HL-60/S4 (cell line): ENCODE data around the gene IDE.
"Not testable (repeated sequence)": the region's sequence is repeated elsewhere in the genome, so short reads cannot be mapped to it uniquely, and the experiment has no call there.

Experiments used
- in situ Hi-C: fragments of 300-500 bp; cut with MboI; formaldehyde crosslinking; loops from 2 replicates; pipeline ENCODE4 v1.14.3; 2022; ENCODE audit warnings: low sequenced_read_pairs

Gene IDE

DNA sequence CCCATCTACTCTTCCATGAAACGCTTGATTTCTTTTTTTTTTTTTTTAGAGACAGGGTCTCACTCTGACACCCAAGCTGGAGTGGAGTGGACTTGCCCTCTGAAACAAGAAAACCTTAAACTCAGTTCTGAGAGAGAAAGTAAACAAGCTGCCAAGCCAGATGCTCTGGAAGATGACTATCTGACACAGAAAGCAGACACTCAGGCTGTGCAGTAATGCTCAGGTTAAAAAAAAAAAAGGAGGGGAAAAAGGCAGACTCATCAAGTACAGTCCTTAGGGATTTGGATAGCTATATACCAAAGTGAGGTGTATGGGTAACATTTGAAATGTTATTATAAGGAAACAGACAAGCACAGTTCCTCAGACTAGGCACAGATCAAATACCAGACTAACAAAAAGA lies 80.5 kb downstream of the IDE start:
- in situ Hi-C loops, result no loop called here

DNA sequence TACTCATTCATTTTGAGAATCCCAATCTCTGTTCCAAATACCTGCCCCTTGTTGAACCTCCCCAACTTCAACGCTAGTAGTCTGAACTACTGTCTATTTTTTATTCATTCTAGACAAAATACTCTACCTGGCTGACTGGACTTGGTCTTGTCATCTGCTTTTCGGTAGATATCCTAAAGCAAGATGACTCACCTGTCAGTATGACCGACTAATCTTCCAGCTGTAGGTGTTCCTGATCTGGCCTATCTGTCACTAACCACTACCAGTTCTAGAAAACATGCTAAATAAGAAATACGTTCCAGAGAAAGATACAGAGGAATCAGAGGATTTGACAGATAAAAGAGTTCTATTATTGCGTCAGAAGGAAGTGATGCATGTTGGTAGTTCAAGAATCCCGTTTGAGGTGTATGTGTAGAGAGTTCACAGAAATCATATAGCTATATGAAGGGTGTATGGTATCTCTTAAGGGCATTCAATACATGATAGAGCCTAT lies 81.1 kb downstream of the IDE start:
- in situ Hi-C loops, result no loop called here

DNA sequence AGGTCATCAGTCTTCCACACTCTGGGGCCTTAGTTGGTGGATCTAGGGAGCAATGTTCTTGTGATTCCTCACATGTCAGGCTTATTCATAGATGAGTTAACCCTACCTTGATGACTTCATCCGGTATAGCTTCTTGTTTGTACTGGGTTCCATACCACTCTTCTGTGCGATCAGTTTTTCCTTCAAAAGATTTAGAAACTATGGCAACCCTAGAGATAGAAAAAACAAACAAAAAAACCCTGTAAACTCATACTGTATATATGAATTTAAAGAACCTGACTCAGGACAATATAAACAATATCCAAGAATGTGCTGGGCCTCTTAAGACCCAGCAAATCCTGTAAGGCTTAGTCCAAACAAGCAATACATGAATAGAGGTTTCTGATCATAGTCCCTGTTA lies 83.5 kb downstream of the IDE start:
- in situ Hi-C loops, result no loop called here

DNA sequence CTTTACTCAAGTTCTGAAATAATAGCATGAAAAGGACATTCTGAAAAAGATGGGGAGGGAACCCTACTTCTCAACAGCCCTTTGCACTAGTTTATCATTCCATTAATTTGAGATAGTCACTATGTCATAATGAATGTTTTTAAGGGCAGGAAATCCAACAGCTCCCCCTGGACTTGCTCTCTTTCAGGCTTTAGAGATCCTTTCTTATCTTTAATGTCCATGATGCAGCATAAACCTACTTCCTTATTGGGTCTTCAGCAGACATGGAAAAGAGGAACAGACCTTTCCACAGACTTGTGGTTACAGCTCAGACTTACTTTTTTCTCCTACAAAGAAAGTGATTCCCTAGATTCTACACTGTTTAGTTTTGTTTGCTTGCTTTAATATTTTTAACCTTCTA lies 87.3 kb downstream of the IDE start:
- in situ Hi-C loops, result no loop called here

DNA sequence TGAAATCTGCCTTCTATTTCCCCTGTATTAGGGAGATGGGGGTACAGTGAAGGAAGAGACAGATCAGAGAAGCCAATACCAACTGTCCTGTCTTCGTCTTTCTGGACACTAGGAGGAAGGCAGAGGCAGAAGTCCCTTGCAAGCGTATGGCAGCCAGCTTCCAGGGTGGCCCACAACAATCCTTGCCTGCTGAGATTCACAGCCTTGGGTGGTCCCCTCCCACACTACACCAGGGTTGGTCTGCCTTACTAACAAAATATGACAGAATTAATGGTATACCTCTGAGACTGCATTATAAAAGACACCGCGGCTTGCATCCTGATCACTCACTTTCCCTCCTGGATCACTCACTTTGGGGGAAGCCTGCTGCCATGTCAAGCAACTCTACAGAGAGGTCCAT lies 90.4 kb downstream of the IDE start:
- in situ Hi-C loops, result no loop called here

DNA sequence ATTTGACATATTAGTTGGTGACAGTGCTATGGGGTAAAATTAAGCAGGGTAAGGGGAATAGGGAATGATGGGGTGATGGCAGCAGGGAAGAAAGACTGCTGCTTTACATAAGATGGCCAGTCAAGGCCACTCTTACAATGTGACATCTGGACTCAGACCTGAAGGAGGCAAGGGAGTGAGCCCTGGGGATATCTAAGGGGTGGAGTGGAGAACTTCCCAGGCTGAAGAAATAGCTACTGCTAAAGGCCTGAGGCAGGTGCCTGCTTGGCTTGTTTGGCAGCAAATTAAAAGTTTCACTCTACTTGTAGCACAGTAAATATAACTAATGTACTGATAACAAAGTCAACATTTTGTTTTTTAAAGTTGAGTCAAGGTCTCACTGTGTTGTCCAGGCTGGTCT lies 93.5 kb downstream of the IDE start:
- in situ Hi-C loops, result no loop called here

DNA sequence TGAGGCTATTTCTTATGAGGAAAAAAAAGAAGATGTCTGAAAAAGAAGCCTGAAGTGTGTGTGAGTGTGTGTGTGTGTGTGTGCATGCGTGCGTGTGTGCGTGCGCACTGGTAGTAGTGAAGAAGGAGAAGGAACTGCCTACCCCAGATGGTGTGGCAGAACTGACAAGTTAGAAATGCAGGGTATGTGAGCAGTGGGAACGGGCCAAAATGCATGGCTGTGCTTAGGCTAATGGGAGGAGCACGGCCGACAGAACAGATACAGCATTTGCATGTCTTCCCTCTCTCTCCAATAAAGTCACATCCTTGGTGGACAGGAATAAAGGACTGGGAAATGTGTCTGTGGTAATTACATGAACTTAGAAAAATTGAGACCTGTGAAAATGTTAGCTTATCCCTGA lies 94.3 kb downstream of the IDE start:
- in situ Hi-C loops, result no loop called here

DNA sequence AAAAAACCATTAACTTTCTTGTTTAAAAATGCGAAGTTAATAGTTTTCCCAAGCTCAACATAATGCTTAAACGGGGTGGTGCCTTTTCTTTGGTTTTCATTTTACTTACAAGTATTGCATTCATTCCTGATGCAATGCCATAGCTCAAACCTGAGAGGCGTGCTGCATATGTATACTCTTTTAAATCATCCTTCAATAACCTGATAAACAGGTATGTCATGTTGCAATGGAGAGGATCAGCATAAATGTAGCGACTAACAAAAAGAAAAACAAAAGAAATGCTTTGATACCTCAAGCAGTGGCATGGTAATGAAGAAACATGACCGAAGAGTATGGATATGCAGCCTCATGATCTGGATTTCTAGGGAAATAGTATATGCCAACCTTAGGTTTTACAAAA lies 95.4 kb downstream of the IDE start:
- in situ Hi-C loops, result no loop called here

DNA sequence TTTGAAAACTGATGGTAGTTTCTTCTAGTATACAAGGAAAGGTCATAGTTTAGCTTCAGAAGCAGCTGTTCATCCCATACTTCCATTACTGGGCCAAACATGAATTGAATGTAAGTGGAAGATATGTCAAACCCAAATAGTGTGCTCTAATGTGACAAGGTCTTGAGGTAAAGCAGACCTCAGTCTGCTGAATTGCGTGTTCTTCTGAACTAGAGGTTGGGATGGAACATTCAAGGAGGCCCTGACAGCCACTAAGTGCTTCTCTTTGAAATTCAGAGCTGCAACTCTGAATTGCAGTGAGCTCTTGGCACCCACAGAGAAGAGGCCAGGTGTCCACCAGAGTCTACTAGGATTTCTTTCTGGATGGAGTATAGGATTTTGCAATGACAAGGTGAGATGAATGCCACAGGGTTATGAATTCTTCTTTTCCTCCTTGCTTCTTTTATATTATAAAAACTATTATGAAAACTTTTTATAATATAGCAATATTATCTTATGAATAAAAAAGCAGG lies 98.5 kb downstream of the IDE start:
- in situ Hi-C loops, result no loop called here

DNA sequence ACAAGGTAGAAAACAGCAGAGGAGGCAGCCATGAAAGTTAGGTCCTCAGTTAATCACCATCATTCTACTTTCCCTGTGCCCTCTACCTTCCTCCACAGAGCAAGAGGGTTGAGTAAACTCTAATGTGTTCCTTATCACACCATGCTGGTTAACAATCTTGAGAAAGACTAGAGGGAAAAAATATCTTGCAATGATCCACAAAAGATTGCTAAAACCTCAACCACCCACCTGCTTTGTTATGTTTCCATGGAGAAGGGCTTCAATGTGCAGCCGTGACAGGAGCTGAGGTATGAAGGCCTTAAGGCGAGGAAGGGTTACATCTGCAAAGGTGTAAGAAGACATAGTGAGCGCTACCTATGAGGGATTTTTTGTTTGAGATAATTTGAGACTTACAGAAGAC lies 103.9 kb downstream of the IDE start:
- in situ Hi-C loops, result no loop called here

DNA sequence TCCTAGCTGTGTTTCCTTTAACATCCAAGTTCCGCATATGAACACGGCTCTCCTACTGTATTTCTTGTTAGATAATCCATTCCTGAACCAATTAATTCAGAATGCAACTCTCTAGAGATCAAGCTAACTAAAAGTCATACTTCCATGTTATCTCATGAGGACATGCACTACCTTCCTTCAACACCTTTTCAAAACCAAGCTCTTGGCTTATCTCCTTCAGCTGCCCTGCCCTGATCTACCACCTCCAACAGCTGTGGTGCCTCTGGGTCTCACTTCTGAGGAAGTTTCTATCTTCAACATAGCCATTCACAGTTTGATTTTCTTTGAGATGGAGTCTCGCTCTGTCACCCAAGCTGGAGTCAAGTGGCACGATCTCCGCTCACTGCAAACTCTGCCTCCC lies 109.5 kb downstream of the IDE start:
- in situ Hi-C loops, result no loop called here

DNA sequence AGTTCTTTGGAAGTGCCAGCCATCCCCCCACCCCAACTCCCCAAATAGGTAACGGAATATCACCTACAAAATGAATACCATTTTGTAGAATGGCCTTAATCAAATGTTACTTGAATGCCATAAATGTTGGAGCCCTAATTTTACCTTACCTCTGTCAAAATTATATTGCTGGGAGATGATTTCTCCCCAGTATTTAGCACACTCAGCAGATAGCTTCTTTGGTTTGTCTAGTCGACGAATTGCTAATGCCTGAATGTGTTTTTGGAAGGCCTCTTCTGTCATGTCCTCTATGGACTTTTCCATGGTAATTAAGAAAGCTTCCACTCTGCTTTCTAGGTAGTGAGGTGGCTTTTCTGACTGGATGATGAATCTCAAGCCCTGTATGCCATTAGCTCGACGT lies 110.3 kb downstream of the IDE start:
- in situ Hi-C loops, result no loop called here

DNA sequence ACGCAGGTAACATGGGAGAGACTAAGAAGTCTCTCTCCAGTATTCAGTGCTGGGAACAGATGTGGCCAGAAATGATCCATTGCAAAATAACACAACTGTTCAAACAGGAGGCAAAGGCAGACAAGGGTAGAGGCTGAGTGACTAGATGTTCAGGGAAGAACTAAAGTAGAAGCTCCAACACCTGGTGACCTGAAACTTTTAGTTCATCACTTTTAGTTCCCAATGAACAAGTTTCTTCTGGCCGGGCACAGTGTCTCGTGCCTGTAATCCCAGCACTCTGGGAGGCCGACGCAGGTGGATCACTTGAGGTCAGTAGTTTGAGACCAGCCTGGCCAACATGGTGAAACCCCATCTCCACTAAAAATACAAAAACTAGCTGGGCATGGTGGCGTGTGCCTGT lies 118.9 kb downstream of the IDE start:
- in situ Hi-C loops, result not testable (repeated sequence)

DNA sequence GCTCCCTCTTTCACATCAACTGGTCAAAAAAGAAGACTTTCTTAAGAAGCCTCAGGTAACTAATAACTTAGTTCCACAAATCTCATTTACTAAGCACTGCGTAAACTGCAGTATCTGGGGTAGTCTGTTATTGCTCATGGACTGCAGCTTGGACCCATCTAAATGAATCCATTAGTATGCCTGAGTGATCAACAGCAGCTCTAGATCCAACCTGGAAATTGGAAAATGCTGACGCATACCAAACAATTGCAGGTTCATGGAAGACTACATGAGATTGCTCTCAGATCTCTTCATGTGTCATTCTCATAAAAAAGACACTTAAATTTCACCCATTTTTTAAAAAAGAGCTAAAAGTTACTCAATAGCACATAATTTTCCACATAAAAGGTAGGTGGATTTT lies 121.6 kb downstream of the IDE start:
- in situ Hi-C loops, result no loop called here

DNA sequence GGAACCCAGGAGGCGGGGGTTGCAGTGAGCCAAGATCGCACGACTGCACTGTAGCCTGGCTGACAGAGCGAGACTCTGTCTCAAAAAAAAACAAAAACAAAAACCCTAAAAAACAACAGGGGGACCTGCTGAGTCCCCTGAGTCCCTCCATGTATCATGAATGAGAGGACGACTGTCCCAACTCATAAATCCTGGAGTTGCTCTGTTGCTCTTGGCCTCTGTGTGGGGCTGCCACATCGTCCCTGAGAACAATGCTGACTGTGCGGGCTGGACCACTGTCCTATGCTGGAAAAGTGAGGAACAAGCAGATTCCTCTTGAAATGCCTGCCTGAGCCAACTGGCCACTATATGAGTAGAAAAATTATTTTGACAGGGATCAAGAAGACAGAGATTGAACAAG lies 122.5 kb downstream of the IDE start:
- in situ Hi-C loops, result no loop called here

DNA sequence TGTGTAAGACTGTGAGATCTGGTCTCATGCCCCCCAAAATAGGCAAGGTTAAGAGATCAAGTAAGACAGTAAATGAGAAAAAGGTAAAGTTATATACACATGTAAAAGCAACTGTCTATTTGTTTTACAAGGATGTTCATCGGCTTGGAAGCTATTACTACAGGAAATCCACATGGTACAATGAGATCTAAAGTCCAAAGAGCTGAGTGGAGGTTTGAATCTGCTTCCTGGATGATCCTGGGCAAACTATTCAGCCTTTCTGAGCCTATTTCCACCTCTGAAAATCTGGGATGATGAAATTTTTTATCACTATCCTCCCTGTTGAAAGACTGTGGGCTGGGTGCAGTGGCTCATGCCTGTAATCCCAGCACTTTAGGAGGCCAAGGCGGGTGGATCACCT lies 123.0 kb downstream of the IDE start:
- in situ Hi-C loops, result no loop called here

DNA sequence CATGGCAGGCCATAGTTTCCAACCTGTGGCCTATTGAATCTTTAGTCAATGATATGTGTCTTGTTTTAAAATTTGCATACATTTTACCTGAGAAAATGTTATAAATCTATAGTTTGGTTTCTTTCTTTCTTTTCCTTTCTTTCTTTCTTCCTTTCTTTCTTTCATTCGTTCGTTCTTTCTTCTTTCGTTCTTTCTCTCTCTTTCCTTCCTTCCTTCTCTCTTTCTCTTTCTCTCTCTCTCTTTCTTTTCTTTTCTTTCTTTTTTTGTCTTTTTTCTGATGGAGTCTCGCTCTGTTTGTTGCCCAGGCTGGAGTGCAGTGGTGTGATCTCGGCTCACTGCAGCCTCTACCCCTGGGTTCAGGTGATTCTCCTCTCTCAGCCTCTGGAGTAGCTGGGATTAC lies 133.3 kb downstream of the IDE start:
- in situ Hi-C loops, result no loop called here

DNA sequence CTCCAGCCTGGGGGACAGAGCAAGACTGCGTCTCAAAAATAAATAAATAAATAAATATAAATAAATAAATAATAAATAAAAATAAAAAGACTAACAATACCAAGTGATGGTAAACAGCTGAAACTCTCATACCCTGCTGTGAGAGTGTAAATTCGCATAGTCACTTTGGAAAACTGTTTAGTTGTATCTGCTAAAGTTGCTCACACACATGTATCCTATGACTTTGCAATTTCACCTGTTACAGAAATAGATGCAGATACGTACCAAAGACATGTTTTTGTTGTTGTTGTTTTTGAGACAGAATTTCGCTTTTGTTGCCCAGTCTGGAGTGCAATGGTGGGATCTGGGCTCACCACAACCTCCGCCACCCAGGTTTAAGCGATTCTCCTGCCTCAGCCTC lies 135.7 kb downstream of the IDE start:
- in situ Hi-C loops, result loop anchor here (10.0 kb wide), 1 partner anchor 353 kb away; no protein-coding TSS in a partner anchor

DNA sequence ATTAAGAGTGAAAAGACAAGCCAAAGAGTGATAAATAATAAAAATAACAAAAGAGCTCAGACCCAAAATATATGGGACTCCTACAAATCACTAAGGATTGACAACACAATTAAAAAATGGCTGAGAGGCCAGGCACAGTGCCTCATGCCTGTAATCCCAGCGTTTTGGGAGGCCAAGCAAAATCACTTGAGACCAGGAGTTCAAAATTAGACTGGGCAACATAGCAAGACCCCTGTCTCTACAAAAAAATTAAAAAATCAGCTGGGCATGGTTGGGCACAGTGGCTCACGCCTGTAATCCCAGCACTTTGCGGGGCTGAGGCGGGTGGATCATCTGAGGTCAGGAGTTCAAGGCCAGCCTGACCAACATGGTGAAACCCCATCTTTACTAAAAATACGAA lies 137.3 kb downstream of the IDE start:
- in situ Hi-C loops, result loop anchor here (10.0 kb wide), 1 partner anchor 352 kb away; no protein-coding TSS in a partner anchor

DNA sequence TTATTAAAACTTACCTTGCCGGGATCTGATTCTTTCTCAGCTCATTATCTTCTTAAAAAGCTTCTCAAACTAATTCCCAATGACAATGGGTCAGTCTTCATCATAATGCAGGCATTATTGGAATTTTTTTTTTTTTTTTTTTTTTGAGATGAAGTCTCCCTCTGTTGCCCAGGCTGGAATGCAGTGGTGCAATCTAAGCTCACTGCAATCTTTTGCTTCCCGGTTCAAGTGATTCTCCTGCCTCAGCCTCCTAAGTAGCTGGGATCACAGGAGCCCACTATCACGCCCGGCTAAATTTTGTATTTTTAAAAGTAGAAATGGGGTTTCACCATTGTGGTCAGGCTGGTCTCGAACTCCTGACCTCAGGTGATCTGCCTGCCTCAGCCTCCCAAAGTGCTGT lies 137.8 kb downstream of the IDE start:
- in situ Hi-C loops, result loop anchor here (10.0 kb wide), 1 partner anchor 351 kb away; no protein-coding TSS in a partner anchor

DNA sequence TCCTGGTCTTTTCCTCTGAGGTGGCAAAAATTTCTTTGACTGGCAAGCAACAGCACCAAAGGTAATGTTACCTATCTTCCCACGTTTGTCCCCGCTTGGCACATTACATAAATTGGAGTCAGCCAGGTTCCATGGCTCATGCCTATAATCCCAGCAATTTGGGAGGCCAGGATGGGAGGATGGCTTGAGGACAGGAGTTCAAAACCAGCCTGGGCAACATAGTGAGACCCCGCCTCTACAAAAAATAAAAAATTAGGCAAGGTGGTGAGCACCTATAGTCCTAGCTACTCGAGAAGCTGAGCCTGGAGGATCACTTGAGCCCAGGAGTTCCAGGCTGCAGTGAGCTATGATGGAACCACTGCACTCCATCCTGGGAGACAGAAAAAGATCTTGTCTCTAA lies 139.5 kb downstream of the IDE start:
- in situ Hi-C loops, result loop anchor here (10.0 kb wide), 1 partner anchor 350 kb away; no protein-coding TSS in a partner anchor

DNA sequence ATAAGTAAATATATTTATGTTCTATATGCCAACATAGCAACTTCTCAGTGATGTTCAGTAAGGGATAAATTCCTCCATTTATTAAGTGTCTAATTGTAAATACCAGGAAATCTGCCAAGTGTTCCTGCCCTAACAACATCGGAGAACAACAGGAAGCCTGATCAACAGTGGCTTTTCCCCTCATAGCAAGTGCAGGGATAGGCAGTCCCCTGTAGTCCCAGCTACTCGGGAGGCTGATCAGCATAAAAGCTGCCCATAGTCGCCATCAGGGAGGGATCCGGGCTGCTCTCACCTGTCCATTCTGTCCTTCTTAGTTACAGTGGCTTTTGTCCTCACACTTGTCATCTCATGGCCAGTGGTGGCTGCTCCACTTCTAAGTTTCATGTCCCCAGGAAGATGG lies 141.3 kb downstream of the IDE start:
- in situ Hi-C loops, result loop anchor here (10.0 kb wide), 1 partner anchor 348 kb away; no protein-coding TSS in a partner anchor

DNA sequence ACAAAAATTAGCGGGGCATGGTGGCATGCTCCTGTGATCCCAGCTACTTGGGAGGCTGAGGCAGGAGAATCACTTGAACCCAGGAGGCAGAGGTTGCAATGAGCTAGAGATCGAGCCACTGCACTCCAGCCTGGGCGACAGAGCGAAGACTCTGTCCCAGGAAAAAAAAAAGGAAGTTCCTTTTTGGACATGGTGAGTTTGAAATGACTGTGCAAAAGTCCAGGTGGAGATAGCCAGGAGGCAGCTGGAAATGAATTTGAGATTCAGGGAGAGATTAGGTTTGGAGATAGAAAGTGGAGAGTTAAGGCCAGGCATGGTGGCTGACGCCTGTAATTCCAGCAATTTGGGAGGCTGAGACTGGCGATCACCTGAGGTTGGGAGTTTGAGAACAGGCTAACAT lies 143.8 kb downstream of the IDE start:
- in situ Hi-C loops, result loop anchor here (10.0 kb wide), 1 partner anchor 345 kb away; no protein-coding TSS in a partner anchor
